Breast epithelium (tissue), 4 donors: ENCODE measurements around the gene KCNG4. TPM values are rescaled to one million over a fixed set of nuclear protein-coding genes. Genes with fewer than 3 reads are reported as not detected.

ENCODE experiments used
- DNase-seq, 2 donors: peaks; one replicate each; pipeline ENCODE4 v3.0.0-alpha.2; 2019; ENCODE audit warnings: low spot score in 2 of 2
- H3K27ac ChIP-seq, 2 donors: fragments of 200-600 bp; sonication (generic) in 1 of 2; one replicate each; pipeline ENCODE4 v1.5.1; 2016 to 2019; ENCODE audit warnings: mild to moderate bottlenecking in 1 of 2
- H3K27me3 ChIP-seq, 2 donors: fragments of 200-600 bp; sonication (generic) in 1 of 2; one replicate each; pipeline versions ENCODE4 v1.5.1 to v1.6.0; 2017 to 2019; ENCODE audit warnings: control low read depth in 1 of 2, mild to moderate bottlenecking in 1 of 2
- H3K36me3 ChIP-seq: fragments of 200-600 bp; one replicate; pipeline ENCODE4 v1.5.1; 2019
- H3K4me1 ChIP-seq, 2 donors: fragments of 200-600 bp; sonication (generic); one replicate each; pipeline ENCODE4 v1.5.1; 2016 to 2019; ENCODE audit warnings: control low read depth in 1 of 2
- H3K4me3 ChIP-seq, 3 donors: fragments of 200-600 bp; sonication (generic); 1 replicate in 2 of 3; 2 replicates in 1 of 3; pipeline ENCODE4 v1.5.1; 2016 to 2019; ENCODE audit warnings: mild to moderate bottlenecking in 3 of 3, moderate library complexity in 2 of 3
- H3K9me3 ChIP-seq, 2 donors: fragments of 200-600 bp; sonication (generic) in 1 of 2; one replicate each; pipeline ENCODE4 v1.5.1; 2016 to 2019; ENCODE audit warnings: control low read depth in 1 of 2
- POLR2A ChIP-seq: fragments of 450-650 bp; IDR thresholded peaks from one replicate; pipeline ENCODE4 v1.6.1; 2016; ENCODE audit warnings: antibody characterized with exemption, mild to moderate bottlenecking, moderate library complexity
- POLR2AphosphoS5 ChIP-seq, 3 donors: sonication (generic); formaldehyde crosslinking; IDR thresholded peaks; one replicate each; pipeline ENCODE4 v1.6.1; 2017; ENCODE audit warnings: antibody characterized with exemption in 3 of 3
- intact Hi-C: fragments of 100-400 bp; cut with DNase I; formaldehyde crosslinking; loops from one replicate; pipeline ENCODE4 v1.15.1; 2023; ENCODE audit warnings: low total_unique reads
- total RNA-seq, 3 donors: library from RNA; depleted of rRNA; stranded (reverse); fragments of >200 nt; gene quantifications; one replicate each; pipeline ENCODE4 v1.1.0, GENCODE V29; 2016
- TF ChIP-seq, protein P1 (sequence below), 3 donors: fragments of 450-650 bp; IDR thresholded peaks; one replicate each; pipeline ENCODE4 v1.5.1; 2016 to 2017; ENCODE audit warnings: antibody characterized with exemption in 3 of 3, mild to moderate bottlenecking in 3 of 3, moderate library complexity in 3 of 3

The KCNG4 gene
- total RNA-seq, 3 donors from 2014 or later, result not detected

GRCh38 chr16:84239141-84239769, 557 bp downstream of the KCNG4 start:
- H3K27ac ChIP-seq, result no peak overlapping the region
- H3K36me3 ChIP-seq, result no peaks in the 10 kb centered on the region
- peaks cover 0 to 3% of the 10 kb centered on the region in 2 donors for H3K27me3 ChIP-seq
- TF ChIP-seq, protein P1, sequence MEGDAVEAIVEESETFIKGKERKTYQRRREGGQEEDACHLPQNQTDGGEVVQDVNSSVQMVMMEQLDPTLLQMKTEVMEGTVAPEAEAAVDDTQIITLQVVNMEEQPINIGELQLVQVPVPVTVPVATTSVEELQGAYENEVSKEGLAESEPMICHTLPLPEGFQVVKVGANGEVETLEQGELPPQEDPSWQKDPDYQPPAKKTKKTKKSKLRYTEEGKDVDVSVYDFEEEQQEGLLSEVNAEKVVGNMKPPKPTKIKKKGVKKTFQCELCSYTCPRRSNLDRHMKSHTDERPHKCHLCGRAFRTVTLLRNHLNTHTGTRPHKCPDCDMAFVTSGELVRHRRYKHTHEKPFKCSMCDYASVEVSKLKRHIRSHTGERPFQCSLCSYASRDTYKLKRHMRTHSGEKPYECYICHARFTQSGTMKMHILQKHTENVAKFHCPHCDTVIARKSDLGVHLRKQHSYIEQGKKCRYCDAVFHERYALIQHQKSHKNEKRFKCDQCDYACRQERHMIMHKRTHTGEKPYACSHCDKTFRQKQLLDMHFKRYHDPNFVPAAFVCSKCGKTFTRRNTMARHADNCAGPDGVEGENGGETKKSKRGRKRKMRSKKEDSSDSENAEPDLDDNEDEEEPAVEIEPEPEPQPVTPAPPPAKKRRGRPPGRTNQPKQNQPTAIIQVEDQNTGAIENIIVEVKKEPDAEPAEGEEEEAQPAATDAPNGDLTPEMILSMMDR (IDR thresholded peaks at IDR 0.05), result no peak
- TF ChIP-seq POLR2AphosphoS5 (IDR thresholded peaks at IDR 0.05) (no peak), POLR2A (no peak)
- intact Hi-C loops, result no loop called here
- H3K9me3 ChIP-seq, result no peaks in the 10 kb centered on the region
- no peak overlapping the region for H3K4me3 ChIP-seq
- H3K4me1 ChIP-seq, result no peaks in the 10 kb centered on the region
- no peak for DNase-seq

GRCh38 chr16:84237994-84238750, 1.6 kb downstream of the KCNG4 start:
- DNase-seq, result no peak
- Histone ChIP-seq H3K4me1 (no peaks in the 10 kb centered on the region), H3K4me3 (no peak overlapping the region), H3K9me3 (no peaks in the 10 kb centered on the region), H3K27ac (no peak overlapping the region), H3K27me3 (peaks cover 0 to 3% of the 10 kb centered on the region in 2 donors), H3K36me3 (no peaks in the 10 kb centered on the region)
- intact Hi-C loops, result no loop called here
- TF ChIP-seq, protein P1 (IDR thresholded peaks at IDR 0.05), result no peak
- TF ChIP-seq POLR2A (no peak), POLR2AphosphoS5 (IDR thresholded peaks at IDR 0.05) (no peak)

- H3K27me3 ChIP-seq, result peaks cover 0 to 3% of the 10 kb centered on the region in 2 donors
- DNase-seq, result no peak
- TF ChIP-seq, protein P1 (IDR thresholded peaks at IDR 0.05), result no peak
- no peak for TF ChIP-seq POLR2A
- no peak for TF ChIP-seq POLR2AphosphoS5 (IDR thresholded peaks at IDR 0.05)
- no peaks in the 10 kb centered on the region for H3K36me3 ChIP-seq
- H3K4me1 ChIP-seq, result no peaks in the 10 kb centered on the region
- no peak overlapping the region for H3K27ac ChIP-seq
- H3K4me3 ChIP-seq, result no peak overlapping the region
- intact Hi-C loops, result no loop called here
- no peaks in the 10 kb centered on the region for H3K9me3 ChIP-seq
Measured at GRCh38 chr16:84236671-84237070, 3.1 kb downstream of the KCNG4 start.

GRCh38 chr16:84234321-84235241, 5.2 kb downstream of the KCNG4 start:
- intact Hi-C loops, result no loop called here
- Histone ChIP-seq H3K36me3 (no peaks in the 10 kb centered on the region), H3K4me3 (no peak overlapping the region), H3K27ac (no peak overlapping the region), H3K27me3 (peaks cover 0 to 3% of the 10 kb centered on the region in 2 donors), H3K9me3 (no peaks in the 10 kb centered on the region), H3K4me1 (no peaks in the 10 kb centered on the region)
- DNase-seq, result no peak
- TF ChIP-seq POLR2AphosphoS5 (IDR thresholded peaks at IDR 0.05) (no peak), POLR2A (no peak)
- TF ChIP-seq, protein P1 (IDR thresholded peaks at IDR 0.05), result no peak
